ENCODE measurements around the gene COL25A1.

GRCh38 chr4:108937066-108937465 lies 365.4 kb downstream of the COL25A1 start:
- TF ChIP-seq CTCF (IDR thresholded peaks at IDR 0.05; ENCODE audit: low read depth, low read length), result no peak
- TF ChIP-seq POLR2A (IDR thresholded peaks at IDR 0.05; ENCODE audit: extremely low read depth, insufficient read length), result no peak
- TF ChIP-seq MAX (IDR thresholded peaks at IDR 0.05; ENCODE audit: low read depth, low read length), result no peak

All from NB4 (cell line).